ENCODE results near the gene ITCH. TPM values are rescaled to one million over a fixed set of nuclear protein-coding genes. Genes with fewer than 3 reads are reported as not detected.
A peak's percentile ranks its signal among the peaks of the same experiment; 100 is the strongest.

ITCH gene
- total and polyA plus RNA-seq, 2 of the 8 experiments (the other 6 are each of a cell fraction or from before 2014, with no cell fraction given) = 3.9 to 45.2 TPM

GRCh38 chr20:34515484-34516246 lies 152.6 kb downstream of the ITCH start (continued):
- TF ChIP-seq SAP30 (IDR thresholded peaks at IDR 0.05; ENCODE audit: insufficient read depth, insufficient replicate concordance, low read length) (peak; percentile 43), POLR2AphosphoS5 (IDR thresholded peaks at IDR 0.05; ENCODE audit: low read depth, low read length) (peak; percentile 69), RNF2 (IDR thresholded peaks at IDR 0.05; ENCODE audit: borderline replicate concordance, low read depth, low read length, missing control alignments, poor library complexity, severe bottlenecking) (no peak), BCL11A (IDR thresholded peaks at IDR 0.05; ENCODE audit: low read depth in 2 of 2, low read length in 2 of 2) (no peak), TEAD4 (IDR thresholded peaks at IDR 0.05; ENCODE audit: low read depth, low read length) (no peak), EP300 (IDR thresholded peaks at IDR 0.05; ENCODE audit: borderline replicate concordance in 1 of 2, low read depth in 2 of 2, low read length in 2 of 2) (no peak), JUND (IDR thresholded peaks at IDR 0.05; ENCODE audit: low read length) (no peak), CTBP2 (IDR thresholded peaks at IDR 0.05; ENCODE audit: borderline replicate concordance, insufficient read depth, insufficient read length, low read length) (no peak), POLR2A (IDR thresholded peaks at IDR 0.05; ENCODE audit: control extremely low read depth in 1 of 2, low read depth in 2 of 2, low read length in 2 of 2) (peak in 1 of 2 experiments; percentile 61; a peak in 2 of 3 replicates), ASH2L (IDR thresholded peaks at IDR 0.05; ENCODE audit: low read length) (peak; percentile 59), SRF (IDR thresholded peaks at IDR 0.05; ENCODE audit: low read depth, low read length) (peak; percentile 72), TAF7 (optimal IDR thresholded peaks at IDR 0.05; ENCODE audit: borderline replicate concordance, low read depth, low read length) (peak; percentile 10), KDM4A (IDR thresholded peaks at IDR 0.05; ENCODE audit: low read depth, low read length, severe bottlenecking) (peak; percentile 51), POU5F1 (IDR thresholded peaks at IDR 0.05; ENCODE audit: low read depth, low read length) (no peak)
